ENCODE data around the gene KNTC1. TPM values are rescaled to one million over a fixed set of nuclear protein-coding genes. Genes with fewer than 3 reads are reported as not detected.

KNTC1 gene
- 16.3 to 28.4 TPM (median 25.2 TPM) in 5 replicates for total RNA-seq (2022; extraction: Qiagen RNA extraction; ENCODE audit: low read depth)

GRCh38 chr12:122526683-122527477, at the start of gene KNTC1, which contains the start of gene RSRC2:
TSS of gene KNTC1 (plus strand) at chr12:122527249. CDS start at chr12:122530064, 2,815 bp downstream.
TSS of gene RSRC2 (minus strand) at chr12:122526936. CDS start at chr12:122526853, 83 bp downstream.

GRCh38 chr12:122500685-122501488, 26.2 kb upstream of the KNTC1 start, which contains the start of gene ZCCHC8:
TSS of gene ZCCHC8 (minus strand) at chr12:122500932. CDS start at chr12:122500840, 92 bp downstream.

Other genes with a start within 250 kb of the KNTC1 start
- 45.3 to 56.1 TPM (median 51.2 TPM) in 5 replicates for gene CLIP1, start 104.6 kb upstream of the KNTC1 start, total RNA-seq (2022; extraction: Qiagen RNA extraction; ENCODE audit: low read depth)
- gene ZCCHC8, start 26.3 kb upstream of the KNTC1 start, total RNA-seq (2022; extraction: Qiagen RNA extraction; ENCODE audit: low read depth): 21.7 to 29.8 TPM (median 27.6 TPM) in 5 replicates
- 49.5 to 68.5 TPM (median 59.8 TPM) in 5 replicates for gene RSRC2, start 313 bp upstream of the KNTC1 start, total RNA-seq (2022; extraction: Qiagen RNA extraction; ENCODE audit: low read depth)
- 0.22 to 0.49 TPM (median 0.38 TPM) in 5 replicates for gene HCAR2, start 176.1 kb downstream of the KNTC1 start, total RNA-seq (2022; extraction: Qiagen RNA extraction; ENCODE audit: low read depth)
- 0.14 to 0.36 TPM (median 0.33 TPM) in 5 replicates for gene HCAR3, start 189.6 kb downstream of the KNTC1 start, total RNA-seq (2022; extraction: Qiagen RNA extraction; ENCODE audit: low read depth)
- 0.02 to 0.08 TPM (median 0.06 TPM) in 5 replicates for gene HCAR1, start 203.6 kb downstream of the KNTC1 start, total RNA-seq (2022; extraction: Qiagen RNA extraction; ENCODE audit: low read depth)
- gene DENR, start 225.6 kb downstream of the KNTC1 start, total RNA-seq (2022; extraction: Qiagen RNA extraction; ENCODE audit: low read depth): 56.5 to 69.9 TPM (median 62.6 TPM) in 5 replicates
- gene CCDC62, start 247.3 kb downstream of the KNTC1 start, total RNA-seq (2022; extraction: Qiagen RNA extraction; ENCODE audit: low read depth): 0.03 to 0.16 TPM (median 0.08 TPM) in 5 replicates

Data from A549 treated with DMSO at 1 μM for 4 hours (cell line).